Fibroblast of lung (primary cell): ENCODE data around the gene RET. TPM values are rescaled to one million over a fixed set of nuclear protein-coding genes. Genes with fewer than 3 reads are reported as not detected.

ENCODE experiments used
- DNase-seq, 2 donors: peaks; one replicate each; pipeline versions ENCODE4 v3.0.0 to v3.0.0-alpha.2; 2010; ENCODE audit warnings: low read depth in 2 of 2
- H2AFZ ChIP-seq: 2 replicates; pipeline ENCODE4 v1.5.1; 2012; ENCODE audit warnings: low read length, control low read depth, inconsistent platforms
- H3K27ac ChIP-seq: 2 replicates; pipeline ENCODE4 v1.5.1; 2011; ENCODE audit warnings: low read length, control low read depth; ENCODE audit not compliant: insufficient read depth
- H3K27me3 ChIP-seq: 2 replicates; pipeline ENCODE4 v1.5.1; 2011; ENCODE audit warnings: mild to moderate bottlenecking, low read length; ENCODE audit not compliant: control insufficient read depth, insufficient read depth
- H3K36me3 ChIP-seq: 2 replicates; pipeline ENCODE4 v1.5.1; 2011; ENCODE audit warnings: low read length; ENCODE audit not compliant: control insufficient read depth, insufficient read depth
- H3K4me1 ChIP-seq: 2 replicates; pipeline ENCODE4 v1.5.1; 2011; ENCODE audit warnings: low read length; ENCODE audit not compliant: control insufficient read depth, insufficient read depth; ENCODE audit errors: extremely low read depth
- H3K4me2 ChIP-seq: 2 replicates; pipeline ENCODE4 v1.5.1; 2011; ENCODE audit warnings: low read length, control low read depth; ENCODE audit not compliant: insufficient read depth; ENCODE audit errors: extremely low read depth
- H3K4me3 ChIP-seq, 4 experiments: fragments of 200-600 bp in 1 of 4; sonication (generic) in 1 of 4; replicated peaks in 1 of 4; 2 replicates each; pipeline ENCODE4 v1.5.1; 2011 to 2016; ENCODE audit warnings: low read length in 4 of 4, low read depth in 3 of 4, mild to moderate bottlenecking in 3 of 4, control low read depth in 2 of 4, inconsistent platforms in 1 of 4, mixed read lengths in 1 of 4; ENCODE audit not compliant: insufficient read depth in 1 of 4; ENCODE audit errors: control extremely low read depth in 1 of 4
- H3K79me2 ChIP-seq: 2 replicates; pipeline ENCODE4 v1.5.1; 2012; ENCODE audit warnings: mild to moderate bottlenecking, low read length, inconsistent platforms; ENCODE audit not compliant: control insufficient read depth, insufficient read depth
- H3K9ac ChIP-seq: 2 replicates; pipeline ENCODE4 v1.5.1; 2011; ENCODE audit warnings: mild to moderate bottlenecking, low read length, control low read depth; ENCODE audit not compliant: insufficient read depth
- H3K9me3 ChIP-seq: 2 replicates; pipeline ENCODE4 v1.5.1; 2012; ENCODE audit warnings: low read depth, low read length; ENCODE audit not compliant: control insufficient read depth, insufficient read depth
- H4K20me1 ChIP-seq: 2 replicates; pipeline ENCODE4 v1.5.1; 2011; ENCODE audit warnings: low read length; ENCODE audit not compliant: control insufficient read depth, insufficient read depth; ENCODE audit errors: extremely low read depth
- EZH2 ChIP-seq: IDR thresholded peaks from 2 replicates; pipeline ENCODE4 v1.5.1; 2012; ENCODE audit warnings: low read length, control low read depth, mild to moderate bottlenecking; ENCODE audit errors: missing control alignments
- polyA plus RNA-seq, 2 donors: library from polyadenylated mRNA; depleted of rRNA in 1 of 2; stranded (reverse) in 1 of 2; unstranded in 1 of 2; fragments of >200 nt; gene quantifications; 2 replicates each; pipeline ENCODE4 v1.2.1, GENCODE V29; 2011 to 2012; ENCODE audit warnings: missing spikeins in 1 of 2
- total RNA-seq: library from RNA; depleted of rRNA; stranded (reverse); fragments of >200 nt; gene quantifications from 2 replicates; pipeline ENCODE4 v1.2.1, GENCODE V29; 2014
- TF ChIP-seq, protein P1 (sequence below), 2 donors: IDR thresholded peaks in 1 of 2; conservative IDR thresholded peaks in 1 of 2; 1 replicate in 1 of 2; 2 replicates in 1 of 2; pipeline ENCODE4 v1.5.1; 2011 to 2012; ENCODE audit warnings: low read length in 2 of 2, control low read depth in 1 of 2, inconsistent platforms in 1 of 2, low read depth in 1 of 2, mild to moderate bottlenecking in 1 of 2

The RET gene
- total and polyA plus RNA-seq, 2 donors (not counting 1 experiment from before 2014, with no cell fraction given): 0.08 to 0.83 TPM

GRCh38 chr10:43119416-43120115 lies 42.7 kb downstream of the RET start:
- no peak overlapping the region for H2AFZ ChIP-seq
- H3K9ac ChIP-seq: no peak overlapping the region
- no peak overlapping the region for H3K4me2 ChIP-seq
- no peak for TF ChIP-seq EZH2
- TF ChIP-seq, protein P1, sequence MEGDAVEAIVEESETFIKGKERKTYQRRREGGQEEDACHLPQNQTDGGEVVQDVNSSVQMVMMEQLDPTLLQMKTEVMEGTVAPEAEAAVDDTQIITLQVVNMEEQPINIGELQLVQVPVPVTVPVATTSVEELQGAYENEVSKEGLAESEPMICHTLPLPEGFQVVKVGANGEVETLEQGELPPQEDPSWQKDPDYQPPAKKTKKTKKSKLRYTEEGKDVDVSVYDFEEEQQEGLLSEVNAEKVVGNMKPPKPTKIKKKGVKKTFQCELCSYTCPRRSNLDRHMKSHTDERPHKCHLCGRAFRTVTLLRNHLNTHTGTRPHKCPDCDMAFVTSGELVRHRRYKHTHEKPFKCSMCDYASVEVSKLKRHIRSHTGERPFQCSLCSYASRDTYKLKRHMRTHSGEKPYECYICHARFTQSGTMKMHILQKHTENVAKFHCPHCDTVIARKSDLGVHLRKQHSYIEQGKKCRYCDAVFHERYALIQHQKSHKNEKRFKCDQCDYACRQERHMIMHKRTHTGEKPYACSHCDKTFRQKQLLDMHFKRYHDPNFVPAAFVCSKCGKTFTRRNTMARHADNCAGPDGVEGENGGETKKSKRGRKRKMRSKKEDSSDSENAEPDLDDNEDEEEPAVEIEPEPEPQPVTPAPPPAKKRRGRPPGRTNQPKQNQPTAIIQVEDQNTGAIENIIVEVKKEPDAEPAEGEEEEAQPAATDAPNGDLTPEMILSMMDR (conservative IDR thresholded peaks at IDR 0.05 in 1 of 2, IDR thresholded peaks at IDR 0.05 in 1 of 2; ENCODE audit: low read depth in 1 of 2, low read length in 2 of 2): no peak
- no peaks in the 10 kb centered on the region for H3K4me1 ChIP-seq
- no peak overlapping the region for H3K27ac ChIP-seq
- no peak overlapping the region for H3K4me3 ChIP-seq
- H3K79me2 ChIP-seq: no peaks in the 10 kb centered on the region
- H3K36me3 ChIP-seq: no peaks in the 10 kb centered on the region
- no peak for DNase-seq
- no peaks in the 10 kb centered on the region for H3K27me3 ChIP-seq
- H4K20me1 ChIP-seq: no peaks in the 10 kb centered on the region
- no peaks in the 10 kb centered on the region for H3K9me3 ChIP-seq

DNA sequence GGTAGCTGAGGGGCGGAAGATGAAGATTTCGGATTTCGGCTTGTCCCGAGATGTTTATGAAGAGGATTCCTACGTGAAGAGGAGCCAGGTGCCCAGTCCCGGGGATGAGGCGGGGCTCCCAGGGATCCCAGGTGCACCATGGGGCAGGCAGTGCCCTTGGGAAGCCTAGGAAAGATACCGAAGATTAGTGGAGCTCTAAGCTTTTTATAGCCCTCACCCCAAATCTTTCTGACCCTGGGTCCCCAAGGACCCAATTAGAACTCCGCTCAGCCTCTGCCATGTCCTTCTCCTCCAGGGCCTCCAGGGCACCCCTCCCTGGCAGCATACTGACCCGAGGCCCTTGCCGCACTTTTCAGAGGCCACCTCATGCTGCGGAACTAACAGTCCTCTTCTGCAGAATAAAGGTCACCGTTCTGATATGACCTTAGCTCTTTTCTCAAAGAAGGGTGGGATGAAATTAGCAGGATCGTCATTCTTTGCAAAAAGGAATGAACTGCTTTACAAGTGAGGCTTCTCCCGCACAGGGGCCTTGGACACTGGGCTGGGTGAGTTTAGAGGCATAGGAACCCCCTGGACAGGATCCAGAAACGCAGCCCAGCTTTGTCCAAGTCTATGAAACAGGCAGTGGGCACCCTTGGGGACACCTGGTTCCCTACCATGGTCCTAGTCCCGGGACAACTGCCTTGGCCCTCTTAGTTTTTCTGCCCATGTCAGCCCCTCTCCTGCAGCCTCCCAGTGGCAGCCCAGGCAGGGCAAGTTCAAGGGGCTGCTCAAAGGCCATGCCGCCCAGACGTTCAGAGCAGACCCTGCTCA lies 43.5 kb downstream of the RET start:
- H3K27me3 ChIP-seq: no peaks in the 10 kb centered on the region
- no peak overlapping the region for H3K27ac ChIP-seq
- H4K20me1 ChIP-seq: no peaks in the 10 kb centered on the region
- H3K9ac ChIP-seq: no peak overlapping the region
- H3K4me3 ChIP-seq: no peak overlapping the region
- no peak for TF ChIP-seq EZH2
- TF ChIP-seq, protein P1 (conservative IDR thresholded peaks at IDR 0.05 in 1 of 2, IDR thresholded peaks at IDR 0.05 in 1 of 2; ENCODE audit: low read depth in 1 of 2, low read length in 2 of 2): no peak
- H3K4me2 ChIP-seq: no peak overlapping the region
- no peaks in the 10 kb centered on the region for H3K9me3 ChIP-seq
- H3K4me1 ChIP-seq: no peaks in the 10 kb centered on the region
- no peaks in the 10 kb centered on the region for H3K36me3 ChIP-seq
- DNase-seq: no peak
- no peaks in the 10 kb centered on the region for H3K79me2 ChIP-seq
- no peak overlapping the region for H2AFZ ChIP-seq

DNA sequence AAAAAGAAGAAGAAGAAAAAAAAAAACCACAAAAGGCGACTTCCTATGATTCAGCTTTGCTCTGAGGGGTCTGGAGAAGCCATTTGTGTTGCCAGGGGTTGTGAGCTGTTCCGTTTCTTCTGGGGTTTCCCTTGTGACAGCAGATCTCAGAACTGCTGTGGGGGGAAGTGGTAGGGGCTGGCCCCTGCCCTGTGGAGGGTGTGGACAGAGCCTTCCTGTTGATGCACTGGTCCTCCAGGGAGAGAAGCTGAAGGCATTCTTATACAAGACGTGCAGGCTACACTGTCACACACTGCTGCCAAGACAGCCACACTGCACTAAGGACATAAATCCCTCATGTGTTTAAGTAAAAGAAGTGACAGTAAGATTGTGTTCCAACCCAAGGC lies 44.1 kb downstream of the RET start:
- no peaks in the 10 kb centered on the region for H3K9me3 ChIP-seq
- no peaks in the 10 kb centered on the region for H3K79me2 ChIP-seq
- H3K9ac ChIP-seq: no peak overlapping the region
- H3K36me3 ChIP-seq: no peaks in the 10 kb centered on the region
- no peak overlapping the region for H2AFZ ChIP-seq
- H3K27me3 ChIP-seq: no peaks in the 10 kb centered on the region
- H3K4me3 ChIP-seq: no peak overlapping the region
- no peaks in the 10 kb centered on the region for H3K4me1 ChIP-seq
- peak in 1 of 2 donors; percentile 17 for DNase-seq
- no peak for TF ChIP-seq EZH2
- TF ChIP-seq, protein P1 (conservative IDR thresholded peaks at IDR 0.05 in 1 of 2, IDR thresholded peaks at IDR 0.05 in 1 of 2; ENCODE audit: low read depth in 1 of 2, low read length in 2 of 2): no peak
- no peak overlapping the region for H3K4me2 ChIP-seq
- no peak overlapping the region for H3K27ac ChIP-seq
- no peaks in the 10 kb centered on the region for H4K20me1 ChIP-seq
